ENCODE results near the gene ATP13A5.

The ATP13A5 gene

DNA sequence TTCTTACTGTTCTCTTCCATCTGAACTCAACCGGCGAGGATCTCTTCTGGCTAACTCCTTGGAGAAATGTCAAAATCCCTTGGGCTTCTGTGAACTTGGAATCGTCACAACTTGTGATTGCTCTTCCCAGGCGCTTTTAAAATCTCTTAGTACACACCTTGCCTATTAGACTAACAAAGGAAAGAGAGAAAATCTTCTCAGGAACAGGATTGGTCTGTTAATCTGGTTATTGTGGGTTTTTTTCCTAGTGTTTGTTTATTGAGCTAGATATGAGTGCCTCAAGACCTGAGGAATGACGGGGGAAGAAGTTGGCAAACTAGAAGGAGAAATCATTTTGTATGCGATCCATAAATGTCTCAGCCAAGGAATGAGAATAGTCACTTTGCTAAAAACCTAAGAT lies at the start of gene ATP13A5:
TSS of gene ATP13A5 (minus strand) at position 48 of the 400 bp plus-strand sequence. CDS start at position 20, 28 bp downstream.
- Mint-ChIP-seq H3K4me1 (no peaks in the 10 kb centered on the region), H3K4me3 (no peak within 1 kb of the TSS), H3K27ac (ENCODE audit: low read depth) (no peak within 1 kb of the TSS), H3K36me3 (ENCODE audit: insufficient read depth) (no peaks in the 10 kb centered on the region), H3K27me3 (peaks cover 42% of the 10 kb centered on the region), H3K9me3 (no peaks in the 10 kb centered on the region)
- DNase-seq (ENCODE audit: low spot score in 2 of 2) (no peak), ATAC-seq (replicated peaks; ENCODE audit: extremely low read depth, poor library complexity, severe bottlenecking) (no peak)

- Mint-ChIP-seq H3K27ac (ENCODE audit: low read depth) (no peak overlapping the region), H3K4me1 (no peaks in the 10 kb centered on the region), H3K4me3 (no peak overlapping the region), H3K9me3 (peaks cover 39% of the 10 kb centered on the region), H3K27me3 (peaks cover 8% of the 10 kb centered on the region), H3K36me3 (ENCODE audit: insufficient read depth) (peaks cover 4% of the 10 kb centered on the region)
- ATAC-seq (replicated peaks; ENCODE audit: extremely low read depth, poor library complexity, severe bottlenecking): no peak
- DNase-seq (ENCODE audit: low spot score in 2 of 2): no peak
Measured at GRCh38 chr3:193418576-193419373, 40.2 kb upstream of the ATP13A5 start.

DNA sequence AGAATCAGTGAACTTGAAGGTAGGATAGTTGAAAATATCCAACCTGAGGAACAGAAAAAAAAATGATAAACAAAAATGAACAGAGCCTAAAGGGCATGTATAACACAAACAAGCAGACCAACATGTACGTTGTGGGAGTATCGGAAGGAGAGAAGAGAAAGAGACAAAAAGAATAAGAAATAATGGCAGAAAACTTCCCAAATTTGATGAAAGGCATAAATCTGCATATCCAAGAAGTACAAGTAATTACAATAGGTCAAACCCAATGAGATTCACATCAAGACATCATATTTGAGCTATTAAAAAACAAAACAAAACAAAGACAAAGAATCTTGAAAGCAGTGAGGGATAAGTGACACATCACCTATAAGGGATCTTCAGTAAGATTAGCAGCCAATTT lies 38.1 kb upstream of the ATP13A5 start:
- Mint-ChIP-seq H3K4me3 (no peak overlapping the region), H3K36me3 (ENCODE audit: insufficient read depth) (peaks cover 6% of the 10 kb centered on the region), H3K27me3 (peaks cover 8% of the 10 kb centered on the region), H3K9me3 (peaks cover 28% of the 10 kb centered on the region), H3K27ac (ENCODE audit: low read depth) (no peak overlapping the region), H3K4me1 (no peaks in the 10 kb centered on the region)
- DNase-seq (ENCODE audit: low spot score in 2 of 2): no peak
- ATAC-seq (replicated peaks; ENCODE audit: extremely low read depth, poor library complexity, severe bottlenecking): no peak

DNA sequence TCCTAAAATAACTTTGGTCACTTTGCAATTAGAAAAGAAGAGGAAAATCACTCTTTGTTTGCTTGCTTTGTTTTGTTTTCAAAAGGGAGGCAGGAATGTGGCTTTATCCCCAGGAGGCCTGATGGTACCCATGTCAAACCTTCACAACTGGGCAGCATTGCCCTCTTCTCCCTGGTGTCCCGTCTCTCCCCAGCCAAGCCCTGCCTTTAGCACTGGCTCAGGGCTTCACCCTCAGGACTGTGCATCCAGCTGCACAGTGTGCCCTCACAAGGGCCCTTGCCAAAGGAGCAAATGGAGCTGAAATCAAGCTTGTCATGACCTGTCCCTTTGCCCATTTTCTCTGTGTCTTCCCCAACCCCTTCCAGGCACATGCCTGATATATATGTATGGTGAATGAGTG lies 29.1 kb upstream of the ATP13A5 start:
- Mint-ChIP-seq H3K4me1 (no peaks in the 10 kb centered on the region), H3K36me3 (ENCODE audit: insufficient read depth) (peaks cover 2% of the 10 kb centered on the region), H3K9me3 (no peaks in the 10 kb centered on the region), H3K27ac (ENCODE audit: low read depth) (no peak overlapping the region), H3K4me3 (no peak overlapping the region), H3K27me3 (no peaks in the 10 kb centered on the region)
- DNase-seq (ENCODE audit: low spot score in 2 of 2) (no peak), ATAC-seq (replicated peaks; ENCODE audit: extremely low read depth, poor library complexity, severe bottlenecking) (no peak)

GRCh38 chr3:193407112-193407511 lies 28.6 kb upstream of the ATP13A5 start:
- H3K27me3 Mint-ChIP-seq: no peaks in the 10 kb centered on the region
- no peak for ATAC-seq (replicated peaks; ENCODE audit: extremely low read depth, poor library complexity, severe bottlenecking)
- H3K36me3 Mint-ChIP-seq (ENCODE audit: insufficient read depth): peaks cover 2% of the 10 kb centered on the region
- no peak overlapping the region for H3K4me3 Mint-ChIP-seq
- no peak for DNase-seq (ENCODE audit: low spot score in 2 of 2)
- no peaks in the 10 kb centered on the region for H3K9me3 Mint-ChIP-seq
- H3K4me1 Mint-ChIP-seq: no peaks in the 10 kb centered on the region
- H3K27ac Mint-ChIP-seq (ENCODE audit: low read depth): no peak overlapping the region

GRCh38 chr3:193403307-193403706 lies 24.8 kb upstream of the ATP13A5 start:
- Mint-ChIP-seq H3K4me3 (no peak overlapping the region), H3K27me3 (no peaks in the 10 kb centered on the region), H3K27ac (ENCODE audit: low read depth) (no peak overlapping the region), H3K4me1 (no peaks in the 10 kb centered on the region), H3K9me3 (no peaks in the 10 kb centered on the region), H3K36me3 (ENCODE audit: insufficient read depth) (no peaks in the 10 kb centered on the region)
- DNase-seq (ENCODE audit: low spot score in 2 of 2) (no peak), ATAC-seq (replicated peaks; ENCODE audit: extremely low read depth, poor library complexity, severe bottlenecking) (no peak)

- Mint-ChIP-seq H3K36me3 (ENCODE audit: insufficient read depth) (no peaks in the 10 kb centered on the region), H3K27ac (ENCODE audit: low read depth) (no peak overlapping the region), H3K4me1 (no peaks in the 10 kb centered on the region), H3K9me3 (no peaks in the 10 kb centered on the region), H3K27me3 (no peaks in the 10 kb centered on the region), H3K4me3 (no peak overlapping the region)
- DNase-seq (ENCODE audit: low spot score in 2 of 2) (no peak), ATAC-seq (replicated peaks; ENCODE audit: extremely low read depth, poor library complexity, severe bottlenecking) (no peak)
Measured at GRCh38 chr3:193400304-193400703, 21.8 kb upstream of the ATP13A5 start.

DNA sequence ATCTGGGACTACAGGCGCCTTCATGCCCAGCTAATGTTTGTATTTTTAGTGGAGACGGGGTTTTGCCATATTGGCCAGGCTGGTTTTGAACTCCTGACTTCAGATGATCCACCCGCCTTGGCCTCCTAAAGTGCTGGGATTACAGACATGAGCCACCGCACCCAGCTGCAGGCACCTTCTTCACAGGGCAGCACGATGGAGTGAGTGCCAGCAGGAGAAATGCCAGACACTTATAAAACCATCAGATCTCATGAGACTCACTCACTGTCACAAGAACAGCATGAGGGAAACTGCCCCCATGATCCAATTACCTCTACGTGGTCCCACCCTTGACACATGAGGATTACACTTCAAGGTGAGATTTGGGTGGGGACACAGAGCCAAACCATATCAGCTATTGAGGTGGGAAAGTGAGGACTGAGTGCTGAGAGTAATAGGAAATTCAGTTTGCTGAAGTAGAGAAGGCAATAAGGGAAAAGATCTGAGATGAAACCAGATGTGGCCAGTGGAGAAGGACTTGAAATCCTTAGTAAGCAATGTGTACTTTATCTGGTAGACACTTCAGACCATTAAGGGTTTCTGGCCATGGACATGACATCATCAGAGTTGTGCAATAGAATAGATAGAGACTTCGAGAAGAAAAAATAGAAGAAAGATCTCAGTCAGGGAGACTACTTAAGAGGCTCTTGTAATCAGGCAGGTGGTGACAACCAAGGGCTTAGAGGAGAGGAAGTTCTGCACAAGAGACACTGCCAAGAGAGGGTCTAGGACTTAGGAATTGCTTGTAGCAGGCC lies 18.1 kb upstream of the ATP13A5 start:
- no peak overlapping the region for H3K4me3 Mint-ChIP-seq
- H3K27me3 Mint-ChIP-seq: no peaks in the 10 kb centered on the region
- DNase-seq (ENCODE audit: low spot score in 2 of 2) (no peak), ATAC-seq (replicated peaks; ENCODE audit: extremely low read depth, poor library complexity, severe bottlenecking) (no peak)
- H3K9me3 Mint-ChIP-seq: no peaks in the 10 kb centered on the region
- H3K36me3 Mint-ChIP-seq (ENCODE audit: insufficient read depth): no peaks in the 10 kb centered on the region
- no peaks in the 10 kb centered on the region for H3K4me1 Mint-ChIP-seq
- H3K27ac Mint-ChIP-seq (ENCODE audit: low read depth): no peak overlapping the region

DNA sequence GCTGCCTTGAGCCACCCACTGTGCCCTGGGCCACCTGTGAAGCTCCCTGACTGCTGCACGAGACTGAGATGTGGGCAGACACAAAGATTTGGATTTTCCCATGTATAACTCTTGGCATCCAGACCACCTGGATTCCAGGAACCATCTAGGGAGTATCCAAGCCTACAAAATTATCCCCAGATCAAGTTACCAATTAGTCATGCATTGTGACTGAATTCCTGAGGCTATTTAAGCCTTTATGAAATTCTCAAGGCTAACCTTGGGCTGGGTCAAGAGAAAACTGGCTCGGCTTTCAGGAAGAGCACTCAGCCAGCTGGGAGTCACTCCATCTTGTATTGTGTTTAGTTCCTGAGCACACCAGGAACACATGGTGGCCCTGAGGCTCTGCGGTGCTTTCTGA lies 13.3 kb upstream of the ATP13A5 start:
- H3K4me1 Mint-ChIP-seq: no peaks in the 10 kb centered on the region
- no peaks in the 10 kb centered on the region for H3K9me3 Mint-ChIP-seq
- H3K36me3 Mint-ChIP-seq (ENCODE audit: insufficient read depth): no peaks in the 10 kb centered on the region
- H3K4me3 Mint-ChIP-seq: no peak overlapping the region
- DNase-seq (ENCODE audit: low spot score in 2 of 2): no peak
- ATAC-seq (replicated peaks; ENCODE audit: extremely low read depth, poor library complexity, severe bottlenecking): no peak
- no peak overlapping the region for H3K27ac Mint-ChIP-seq (ENCODE audit: low read depth)
- peaks cover 22% of the 10 kb centered on the region for H3K27me3 Mint-ChIP-seq

DNA sequence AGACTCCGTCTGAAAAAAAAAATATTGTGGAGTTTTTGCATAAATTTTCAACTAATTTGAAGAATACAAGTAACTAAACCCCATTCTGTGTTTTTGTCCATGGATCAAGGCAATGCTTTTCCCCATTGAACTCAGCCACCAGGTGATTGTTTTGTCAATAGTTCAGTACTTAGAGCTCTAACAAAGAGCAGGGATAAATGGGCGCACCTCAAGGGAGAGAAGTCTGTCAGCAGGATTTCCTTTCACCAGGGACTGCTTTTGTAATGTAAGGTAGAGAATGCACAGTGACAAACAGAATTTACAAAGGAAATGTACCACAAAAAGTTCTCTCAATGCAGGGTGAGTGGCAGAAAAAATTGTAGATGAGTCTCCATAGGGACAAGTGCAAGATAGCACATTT lies 10.8 kb upstream of the ATP13A5 start:
- ATAC-seq (replicated peaks; ENCODE audit: extremely low read depth, poor library complexity, severe bottlenecking) (no peak), DNase-seq (ENCODE audit: low spot score in 2 of 2) (no peak)
- Mint-ChIP-seq H3K27ac (ENCODE audit: low read depth) (no peak overlapping the region), H3K27me3 (peaks cover 22% of the 10 kb centered on the region), H3K4me1 (no peaks in the 10 kb centered on the region), H3K9me3 (no peaks in the 10 kb centered on the region), H3K4me3 (no peak overlapping the region), H3K36me3 (ENCODE audit: insufficient read depth) (no peaks in the 10 kb centered on the region)

GRCh38 chr3:193388361-193388760 lies 9.8 kb upstream of the ATP13A5 start:
- Mint-ChIP-seq H3K27me3 (peaks cover 22% of the 10 kb centered on the region), H3K9me3 (no peaks in the 10 kb centered on the region), H3K4me3 (no peak overlapping the region), H3K4me1 (no peaks in the 10 kb centered on the region), H3K27ac (ENCODE audit: low read depth) (no peak overlapping the region), H3K36me3 (ENCODE audit: insufficient read depth) (no peaks in the 10 kb centered on the region)
- DNase-seq (ENCODE audit: low spot score in 2 of 2) (no peak), ATAC-seq (replicated peaks; ENCODE audit: extremely low read depth, poor library complexity, severe bottlenecking) (no peak)

DNA sequence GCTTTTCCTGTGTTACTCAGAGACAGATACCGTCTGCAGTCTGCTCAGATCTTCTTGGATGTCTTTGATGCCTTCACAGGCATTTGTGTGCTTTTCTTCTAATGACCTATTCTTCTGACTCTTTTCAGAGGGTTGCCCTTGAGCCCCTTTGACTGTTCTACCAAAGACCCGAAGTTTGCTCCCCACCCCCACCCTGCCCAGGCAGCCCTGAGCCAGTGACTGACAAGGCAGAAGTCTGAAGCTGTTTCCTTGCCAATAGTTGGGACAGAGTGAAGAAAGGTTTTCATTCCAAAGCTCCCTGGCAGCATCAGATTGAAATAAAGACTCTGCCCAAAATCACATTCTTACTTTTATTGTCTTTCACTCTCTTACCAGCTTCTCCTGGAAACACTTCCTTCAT lies 9.0 kb upstream of the ATP13A5 start:
- Mint-ChIP-seq H3K27me3 (peaks cover 22% of the 10 kb centered on the region), H3K9me3 (no peaks in the 10 kb centered on the region), H3K36me3 (ENCODE audit: insufficient read depth) (no peaks in the 10 kb centered on the region), H3K4me3 (no peak overlapping the region), H3K27ac (ENCODE audit: low read depth) (no peak overlapping the region), H3K4me1 (no peaks in the 10 kb centered on the region)
- DNase-seq (ENCODE audit: low spot score in 2 of 2): no peak
- no peak for ATAC-seq (replicated peaks; ENCODE audit: extremely low read depth, poor library complexity, severe bottlenecking)

DNA sequence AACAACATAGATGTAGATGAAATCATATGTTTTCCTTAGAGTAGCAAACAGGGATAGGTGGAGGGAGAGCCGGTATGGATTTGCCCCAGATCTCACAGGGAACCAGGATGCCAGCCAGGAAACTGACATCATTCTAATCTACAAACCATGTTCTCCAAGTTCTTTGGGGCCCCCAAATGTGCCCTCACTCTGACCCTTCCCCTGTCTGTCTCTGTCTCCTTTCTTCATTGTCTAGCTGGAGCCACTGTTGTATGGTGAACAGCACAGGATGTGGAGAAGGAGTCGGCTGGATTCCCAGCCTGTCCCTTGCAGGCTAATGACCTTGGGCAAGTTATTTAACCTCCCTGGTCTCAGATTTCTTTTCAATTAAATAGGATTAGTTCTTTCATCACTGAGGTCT lies 962 bp downstream of the ATP13A5 start:
- Mint-ChIP-seq H3K27ac (ENCODE audit: low read depth) (no peak overlapping the region), H3K4me1 (no peaks in the 10 kb centered on the region), H3K9me3 (no peaks in the 10 kb centered on the region), H3K4me3 (no peak overlapping the region), H3K27me3 (peaks cover 53% of the 10 kb centered on the region), H3K36me3 (ENCODE audit: insufficient read depth) (no peaks in the 10 kb centered on the region)
- no peak for ATAC-seq (replicated peaks; ENCODE audit: extremely low read depth, poor library complexity, severe bottlenecking)
- no peak for DNase-seq (ENCODE audit: low spot score in 2 of 2)

Data from central memory CD8-positive, alpha-beta T cell (primary cell).